Retinal pigment epithelial cell (primary cell): ENCODE results near the gene QRFP.

ENCODE experiments used
- DNase-seq: peaks from one replicate; pipeline ENCODE4 v3.0.0-alpha.2; 2010; ENCODE audit warnings: low read depth
- H3K4me3 ChIP-seq: 2 replicates; pipeline ENCODE4 v1.5.1; 2011; ENCODE audit warnings: mild to moderate bottlenecking, low read length, control low read depth, moderate library complexity
- CTCF ChIP-seq: conservative IDR thresholded peaks from 2 replicates; pipeline ENCODE4 v1.5.1; 2011; ENCODE audit warnings: low read depth, low read length, control low read depth, inconsistent platforms

QRFP gene

GRCh38 chr9:130921300-130921988, 24.8 kb upstream of the QRFP start:
- TF ChIP-seq CTCF = no peak
- peak; percentile 73 for DNase-seq
- H3K4me3 ChIP-seq = no peak overlapping the region

GRCh38 chr9:130920762-130921299, 24.2 kb upstream of the QRFP start:
- DNase-seq = no peak
- H3K4me3 ChIP-seq = no peak overlapping the region
- no peak for TF ChIP-seq CTCF

GRCh38 chr9:130920233-130920632, 23.6 kb upstream of the QRFP start:
- no peak for DNase-seq
- no peak for TF ChIP-seq CTCF
- H3K4me3 ChIP-seq = no peak overlapping the region

- TF ChIP-seq CTCF = no peak
- DNase-seq = no peak
- H3K4me3 ChIP-seq = no peak overlapping the region
Observed at GRCh38 chr9:130919559-130920145, 23.0 kb upstream of the QRFP start.

- no peak for TF ChIP-seq CTCF
- no peak overlapping the region for H3K4me3 ChIP-seq
- no peak for DNase-seq
Observed at GRCh38 chr9:130918826-130919558, 22.4 kb upstream of the QRFP start.

- TF ChIP-seq CTCF = no peak
- no peak overlapping the region for H3K4me3 ChIP-seq
- no peak for DNase-seq
Observed at GRCh38 chr9:130918101-130918825, 21.7 kb upstream of the QRFP start.
